HFFc6 (cell line): ENCODE measurements around the gene LRRC39. TPM values are rescaled to one million over a fixed set of nuclear protein-coding genes. Genes with fewer than 3 reads are reported as not detected.
"Not testable (repeated sequence)": the region's sequence is repeated elsewhere in the genome, so short reads cannot be mapped to it uniquely, and the experiment has no call there.

Experiments
- DNase-seq: peaks from one replicate; pipeline ENCODE4 v3.0.0-alpha.2; 2018
- H3K27ac Mint-ChIP-seq: 2 replicates; pipeline ENCODE4 v1.8.0; 2020; ENCODE audit warnings: mild to moderate bottlenecking, mixed read lengths
- H3K27me3 Mint-ChIP-seq: 2 replicates; pipeline ENCODE4 v1.8.0; 2021; ENCODE audit warnings: mild to moderate bottlenecking, moderate library complexity, mixed read lengths; ENCODE audit not compliant: insufficient read depth
- H3K36me3 Mint-ChIP-seq: 2 replicates; pipeline ENCODE4 v1.8.0; 2021; ENCODE audit warnings: low read depth, mixed read lengths
- H3K4me1 Mint-ChIP-seq: 2 replicates; pipeline ENCODE4 v1.8.0; 2020; ENCODE audit warnings: low read depth, mixed read lengths
- H3K4me3 Mint-ChIP-seq: 2 replicates; pipeline ENCODE4 v1.8.0; 2020; ENCODE audit warnings: mild to moderate bottlenecking, moderate library complexity, mixed read lengths
- H3K9me3 Mint-ChIP-seq: 2 replicates; pipeline ENCODE4 v1.8.0; 2020; ENCODE audit warnings: mild to moderate bottlenecking, mixed read lengths
- CTCF ChIP-seq: fragments of 200-600 bp; sonication (generic); IDR thresholded peaks from 2 replicates; pipeline ENCODE4 v1.5.0; 2021; ENCODE audit warnings: antibody characterized with exemption, mild to moderate bottlenecking
- total RNA-seq, 6 experiments: library from RNA; stranded (reverse); fragmentation: NEBNext Ultra II Directional; extraction: Animal tissue kit (Norgen Biotek cat#: 25700); gene quantifications; 2 replicates in 1 of 6; 3 replicates in 5 of 6; pipeline ENCODE4 v1.2.3, GENCODE V29; 2021

The LRRC39 gene
- total RNA-seq, 6 experiments from 2014 or later, result 0.14 to 0.23 (median 0.15) TPM; not detected in 2

GRCh38 chr1:100213141-100213540 lies 35.1 kb upstream of the LRRC39 start:
- H3K4me1 Mint-ChIP-seq, result no peaks in the 10 kb centered on the region
- peaks cover 5% of the 10 kb centered on the region; the same call in 1 of the 2 replicates for H3K36me3 Mint-ChIP-seq
- no peaks in the 10 kb centered on the region for H3K9me3 Mint-ChIP-seq
- DNase-seq, result no peak
- no peaks in the 10 kb centered on the region for H3K27me3 Mint-ChIP-seq
- no peak for TF ChIP-seq CTCF
- H3K4me3 Mint-ChIP-seq, result no peak overlapping the region
- H3K27ac Mint-ChIP-seq, result no peak overlapping the region

GRCh38 chr1:100206301-100206700 lies 28.2 kb upstream of the LRRC39 start:
- H3K4me3 Mint-ChIP-seq, result no peak overlapping the region
- H3K9me3 Mint-ChIP-seq, result peaks cover 20% of the 10 kb centered on the region
- H3K27ac Mint-ChIP-seq, result no peak overlapping the region
- TF ChIP-seq CTCF, result no peak
- peaks cover 44% of the 10 kb centered on the region for H3K36me3 Mint-ChIP-seq
- H3K27me3 Mint-ChIP-seq, result no peaks in the 10 kb centered on the region
- H3K4me1 Mint-ChIP-seq, result no peaks in the 10 kb centered on the region
- no peak for DNase-seq

GRCh38 chr1:100205593-100205992 lies 27.5 kb upstream of the LRRC39 start:
- not testable (repeated sequence) for H3K27ac Mint-ChIP-seq, DNase-seq, H3K4me3 Mint-ChIP-seq, H3K4me1 Mint-ChIP-seq, H3K27me3 Mint-ChIP-seq
- Mint-ChIP-seq H3K9me3 (peaks cover 22% of the 10 kb centered on the region), H3K36me3 (peaks cover 51% of the 10 kb centered on the region)

GRCh38 chr1:100205103-100205502 lies 27.0 kb upstream of the LRRC39 start:
- H3K27ac Mint-ChIP-seq, H3K27me3 Mint-ChIP-seq, H3K4me3 Mint-ChIP-seq, DNase-seq, H3K4me1 Mint-ChIP-seq: not testable (repeated sequence)
- peaks cover 52% of the 10 kb centered on the region for H3K36me3 Mint-ChIP-seq
- peaks cover 22% of the 10 kb centered on the region for H3K9me3 Mint-ChIP-seq

GRCh38 chr1:100202703-100203102 lies 24.6 kb upstream of the LRRC39 start:
- not testable (repeated sequence) for H3K27ac Mint-ChIP-seq, H3K4me1 Mint-ChIP-seq, H3K4me3 Mint-ChIP-seq, H3K27me3 Mint-ChIP-seq, DNase-seq
- peaks cover 52% of the 10 kb centered on the region for H3K36me3 Mint-ChIP-seq
- peaks cover 22% of the 10 kb centered on the region for H3K9me3 Mint-ChIP-seq

- H3K4me1 Mint-ChIP-seq, H3K27me3 Mint-ChIP-seq, DNase-seq, H3K4me3 Mint-ChIP-seq, H3K27ac Mint-ChIP-seq: not testable (repeated sequence)
- peaks cover 15% of the 10 kb centered on the region for H3K9me3 Mint-ChIP-seq
- peaks cover 53% of the 10 kb centered on the region for H3K36me3 Mint-ChIP-seq
These were observed 22.0 kb upstream of the LRRC39 start for GRCh38 chr1:100200060-100200459.

- no peak for TF ChIP-seq CTCF
- no peak for DNase-seq
- Mint-ChIP-seq H3K4me3 (no peak overlapping the region), H3K27me3 (no peaks in the 10 kb centered on the region), H3K9me3 (peaks cover 8% of the 10 kb centered on the region; the same call in 1 of the 2 replicates), H3K4me1 (no peaks in the 10 kb centered on the region), H3K27ac (no peak overlapping the region), H3K36me3 (peaks cover 39% of the 10 kb centered on the region)
These were observed 20.5 kb upstream of the LRRC39 start for GRCh38 chr1:100198596-100198995.

- no peaks in the 10 kb centered on the region for H3K4me1 Mint-ChIP-seq
- no peaks in the 10 kb centered on the region for H3K9me3 Mint-ChIP-seq
- H3K27ac Mint-ChIP-seq, result no peak overlapping the region
- peak; percentile 48 for DNase-seq
- no peak for TF ChIP-seq CTCF
- H3K27me3 Mint-ChIP-seq, result no peaks in the 10 kb centered on the region
- no peaks in the 10 kb centered on the region for H3K36me3 Mint-ChIP-seq
- no peak overlapping the region for H3K4me3 Mint-ChIP-seq
These were observed 10.6 kb upstream of the LRRC39 start for GRCh38 chr1:100188617-100189016.
